ENCODE measurements around the gene TBC1D30.

TBC1D30 gene

GRCh38 chr12:64858882-64859605 is 34.6 kb downstream of the TBC1D30 start:
- FAIRE-seq (no peak), DNase-seq (ENCODE audit: low spot score) (no peak)

- DNase-seq (ENCODE audit: low spot score) (no peak), FAIRE-seq (no peak)
These were observed 36.1 kb downstream of the TBC1D30 start for GRCh38 chr12:64860446-64860998.

GRCh38 chr12:64864319-64864718 is 39.9 kb downstream of the TBC1D30 start:
- FAIRE-seq: no peak

GRCh38 chr12:64875186-64875585 is 50.7 kb downstream of the TBC1D30 start:
- FAIRE-seq (no peak), DNase-seq (ENCODE audit: low spot score) (no peak)

More at GRCh38 chr12:64864319-64864718, 39.9 kb downstream of the TBC1D30 start:
- no peak for DNase-seq (ENCODE audit: low spot score)

- no peak for FAIRE-seq
These were observed 52.1 kb downstream of the TBC1D30 start for GRCh38 chr12:64876388-64877071.

GRCh38 chr12:64877363-64878004 is 53.0 kb downstream of the TBC1D30 start:
- FAIRE-seq: no peak

More at GRCh38 chr12:64876388-64877071, 52.1 kb downstream of the TBC1D30 start:
- DNase-seq (ENCODE audit: low spot score): no peak

GRCh38 chr12:64882687-64883086 is 58.2 kb downstream of the TBC1D30 start:
- no peak for DNase-seq (ENCODE audit: low spot score)
- FAIRE-seq: no peak

More at GRCh38 chr12:64877363-64878004, 53.0 kb downstream of the TBC1D30 start:
- DNase-seq (ENCODE audit: low spot score): no peak

- no peak for FAIRE-seq
- DNase-seq (ENCODE audit: low spot score): no peak
These were observed 59.1 kb downstream of the TBC1D30 start for GRCh38 chr12:64883264-64884163.

GRCh38 chr12:64884164-64884542 is 59.7 kb downstream of the TBC1D30 start:
- DNase-seq (ENCODE audit: low spot score) (no peak), FAIRE-seq (no peak)

- no peak for FAIRE-seq
- no peak for DNase-seq (ENCODE audit: low spot score)
These were observed 60.3 kb downstream of the TBC1D30 start for GRCh38 chr12:64884728-64885127.

- FAIRE-seq: no peak
These were observed 65.2 kb downstream of the TBC1D30 start for GRCh38 chr12:64889434-64890216.

GRCh38 chr12:64890873-64891468 is 66.5 kb downstream of the TBC1D30 start:
- FAIRE-seq: no peak

More at GRCh38 chr12:64889434-64890216, 65.2 kb downstream of the TBC1D30 start:
- no peak for DNase-seq (ENCODE audit: low spot score)

GRCh38 chr12:64891629-64892028 is 67.2 kb downstream of the TBC1D30 start:
- DNase-seq (ENCODE audit: low spot score) (no peak), FAIRE-seq (no peak)

More at GRCh38 chr12:64890873-64891468, 66.5 kb downstream of the TBC1D30 start:
- peak; percentile 29 for DNase-seq (ENCODE audit: low spot score)

GRCh38 chr12:64892561-64892960 is 68.1 kb downstream of the TBC1D30 start:
- FAIRE-seq (no peak), DNase-seq (ENCODE audit: low spot score) (no peak)

GRCh38 chr12:64893961-64894360 is 69.5 kb downstream of the TBC1D30 start:
- no peak for DNase-seq (ENCODE audit: low spot score)
- no peak for FAIRE-seq

GRCh38 chr12:64894827-64895475 is 70.5 kb downstream of the TBC1D30 start:
- DNase-seq (ENCODE audit: low spot score) (no peak), FAIRE-seq (no peak)

GRCh38 chr12:64895526-64895925 is 71.1 kb downstream of the TBC1D30 start:
- FAIRE-seq (no peak), DNase-seq (ENCODE audit: low spot score) (no peak)

- no peak for DNase-seq (ENCODE audit: low spot score)
- FAIRE-seq: no peak
These were observed 76.1 kb downstream of the TBC1D30 start for GRCh38 chr12:64900540-64900939.

Data from RCC 7860 (cell line).